Activated gamma-delta T cell (primary cell): Measurements from ENCODE around the gene FAM193A.
A peak's percentile ranks its signal among the peaks of the same experiment; 100 is the strongest.
"Not testable (repeated sequence)": the region's sequence is repeated elsewhere in the genome, so short reads cannot be mapped to it uniquely, and the experiment has no call there.

ENCODE experiments used
- DNase-seq: peaks from one replicate; lab custom pipeline; 2025; lab: John Stamatoyannopoulos, UW
- total RNA-seq, 2 donors: gene quantifications; one replicate each; lab custom pipeline; 2026; lab: John Stamatoyannopoulos, UW

The FAM193A gene, protein sequence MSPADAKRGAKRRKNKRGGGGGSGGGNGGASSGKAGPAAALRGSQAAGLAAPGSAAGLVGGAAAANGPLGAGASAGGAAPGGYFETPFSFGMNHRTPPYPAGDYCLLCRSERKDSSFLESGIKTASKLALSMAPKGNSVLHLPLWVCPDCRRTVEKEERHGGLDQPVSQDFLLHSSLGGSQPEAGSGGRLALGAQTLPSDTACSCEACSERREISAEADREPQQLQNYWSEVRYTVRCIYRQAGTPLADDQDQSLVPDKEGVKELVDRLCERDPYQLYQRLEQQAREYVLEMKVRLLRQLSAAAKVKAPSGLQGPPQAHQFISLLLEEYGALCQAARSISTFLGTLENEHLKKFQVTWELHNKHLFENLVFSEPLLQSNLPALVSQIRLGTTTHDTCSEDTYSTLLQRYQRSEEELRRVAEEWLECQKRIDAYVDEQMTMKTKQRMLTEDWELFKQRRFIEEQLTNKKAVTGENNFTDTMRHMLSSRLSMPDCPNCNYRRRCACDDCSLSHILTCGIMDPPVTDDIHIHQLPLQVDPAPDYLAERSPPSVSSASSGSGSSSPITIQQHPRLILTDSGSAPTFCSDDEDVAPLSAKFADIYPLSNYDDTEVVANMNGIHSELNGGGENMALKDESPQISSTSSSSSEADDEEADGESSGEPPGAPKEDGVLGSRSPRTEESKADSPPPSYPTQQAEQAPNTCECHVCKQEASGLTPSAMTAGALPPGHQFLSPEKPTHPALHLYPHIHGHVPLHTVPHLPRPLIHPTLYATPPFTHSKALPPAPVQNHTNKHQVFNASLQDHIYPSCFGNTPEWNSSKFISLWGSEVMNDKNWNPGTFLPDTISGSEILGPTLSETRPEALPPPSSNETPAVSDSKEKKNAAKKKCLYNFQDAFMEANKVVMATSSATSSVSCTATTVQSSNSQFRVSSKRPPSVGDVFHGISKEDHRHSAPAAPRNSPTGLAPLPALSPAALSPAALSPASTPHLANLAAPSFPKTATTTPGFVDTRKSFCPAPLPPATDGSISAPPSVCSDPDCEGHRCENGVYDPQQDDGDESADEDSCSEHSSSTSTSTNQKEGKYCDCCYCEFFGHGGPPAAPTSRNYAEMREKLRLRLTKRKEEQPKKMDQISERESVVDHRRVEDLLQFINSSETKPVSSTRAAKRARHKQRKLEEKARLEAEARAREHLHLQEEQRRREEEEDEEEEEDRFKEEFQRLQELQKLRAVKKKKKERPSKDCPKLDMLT (N-terminal part only)
- 46.1 to 48.9 reads per million in 2 donors for total RNA-seq

DNA sequence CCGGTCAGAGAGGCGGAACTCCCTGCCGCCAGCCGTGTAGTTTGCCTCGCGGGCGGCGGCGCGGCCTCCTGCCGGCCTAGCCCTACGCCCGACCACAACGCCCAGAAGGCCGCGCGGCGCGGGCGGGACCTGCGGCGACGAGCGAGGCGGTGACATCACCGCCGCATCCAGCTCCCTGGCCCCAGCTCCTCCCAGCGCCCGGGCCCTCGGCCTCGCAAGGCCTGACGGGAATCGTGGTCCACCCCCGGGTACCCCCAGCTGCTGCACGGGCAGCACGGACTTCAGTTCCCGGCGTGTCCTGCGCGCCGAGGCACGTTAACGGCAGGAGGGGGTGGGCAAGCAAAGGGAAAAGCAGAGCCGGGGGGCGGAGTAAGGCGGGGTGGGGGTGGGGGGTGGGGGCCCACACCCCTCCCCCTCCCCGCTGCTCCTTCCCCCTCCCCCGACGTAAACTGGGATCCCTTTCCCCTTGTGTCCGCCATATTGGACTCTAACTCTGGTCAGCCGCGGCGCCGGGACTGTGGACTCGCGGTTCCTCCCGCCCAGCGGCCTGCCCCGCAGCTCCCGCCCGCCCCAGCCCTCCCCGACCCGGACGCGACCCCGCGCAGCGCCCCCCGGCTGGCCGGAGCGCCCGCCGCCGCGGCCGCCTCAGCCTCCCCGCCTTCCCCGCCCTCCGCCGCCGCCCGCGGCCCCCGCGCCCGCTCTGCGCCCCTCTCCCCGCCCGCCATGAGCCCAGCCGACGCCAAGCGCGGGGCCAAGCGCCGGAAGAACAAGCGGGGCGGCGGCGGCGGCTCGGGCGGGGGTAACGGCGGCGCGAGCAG lies at the start of gene FAM193A:
Gene FAM193A, plus strand, starts transcription at position 455 of the 818 bp plus-strand sequence. Its CDS starts 269 bp downstream, at position 724.
- peak; percentile 99 for DNase-seq

DNA sequence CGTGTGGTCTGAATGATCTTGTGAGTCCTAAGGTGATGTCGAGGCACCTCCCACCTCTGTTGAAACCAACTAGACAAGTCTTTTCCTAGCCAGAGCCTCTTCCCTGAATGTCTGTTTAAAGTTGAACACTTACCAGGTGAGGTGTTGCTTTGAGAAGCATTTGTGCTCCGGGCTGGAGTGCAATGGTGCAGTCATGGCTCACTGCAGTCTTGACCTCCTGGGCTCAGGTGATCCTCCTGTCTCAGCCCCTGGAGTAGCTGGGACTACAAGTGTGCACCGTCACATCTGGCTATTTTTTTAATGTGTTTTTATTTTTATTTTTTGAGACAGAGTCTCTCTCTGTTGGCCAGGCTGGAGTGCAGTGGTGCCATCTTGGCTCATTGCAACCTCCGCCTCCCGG lies 49.5 kb upstream of the FAM193A start:
- no peak for DNase-seq

DNA sequence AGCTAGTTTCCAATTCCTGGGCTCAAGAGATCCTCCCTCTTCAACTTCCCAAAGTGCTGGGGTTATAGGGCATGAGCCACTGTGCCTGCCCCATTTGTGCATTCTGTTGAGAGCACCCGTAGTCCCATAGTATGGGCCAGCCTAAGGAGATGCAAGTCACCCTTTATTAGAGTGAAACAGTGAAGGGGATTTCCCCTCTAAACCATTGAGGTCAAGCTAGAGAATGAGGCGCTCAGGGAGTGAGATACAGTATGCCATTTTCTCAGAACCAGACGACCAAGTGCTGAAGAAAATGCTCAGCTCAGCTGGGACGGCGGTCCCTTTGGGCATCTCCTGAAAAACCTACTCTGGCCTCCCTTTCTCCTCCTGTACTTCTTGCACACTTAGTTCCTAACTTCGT lies 48.8 kb upstream of the FAM193A start:
- DNase-seq = no peak

DNA sequence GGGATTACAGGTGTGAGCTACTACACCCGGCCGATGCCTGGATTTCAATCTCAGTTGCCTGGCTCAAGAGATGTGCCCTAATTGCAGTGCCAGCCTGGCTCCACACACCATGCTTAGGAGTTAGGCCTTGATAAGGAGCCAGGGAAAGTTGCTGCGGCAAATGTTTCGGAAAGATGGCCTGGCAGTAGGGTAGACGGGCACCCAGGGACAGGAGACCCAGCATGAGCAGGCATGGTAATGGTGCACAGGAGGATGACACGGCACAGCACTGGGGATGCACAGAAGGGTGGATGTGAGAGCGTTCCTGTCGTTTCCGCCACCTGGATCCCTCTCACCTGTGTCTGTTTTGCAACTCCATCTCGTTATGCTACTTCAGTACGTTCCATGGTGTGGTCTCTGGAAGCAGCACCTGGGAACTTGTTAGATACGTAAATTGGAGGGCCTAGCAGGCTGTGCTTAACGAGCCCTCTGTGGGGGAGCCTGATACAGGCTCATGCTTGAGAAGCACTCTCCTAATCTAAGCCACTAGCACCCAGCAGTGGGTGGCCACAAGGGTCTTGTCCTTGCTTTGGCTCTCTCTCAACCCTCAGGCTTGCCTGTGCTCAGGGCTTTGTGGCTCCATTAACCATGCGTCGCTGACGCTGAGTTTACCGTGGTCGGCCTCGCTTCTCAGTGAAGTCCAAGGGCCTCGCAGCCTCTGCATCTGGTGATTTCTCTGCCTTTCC lies 47.2 kb upstream of the FAM193A start:
- no peak for DNase-seq

DNA sequence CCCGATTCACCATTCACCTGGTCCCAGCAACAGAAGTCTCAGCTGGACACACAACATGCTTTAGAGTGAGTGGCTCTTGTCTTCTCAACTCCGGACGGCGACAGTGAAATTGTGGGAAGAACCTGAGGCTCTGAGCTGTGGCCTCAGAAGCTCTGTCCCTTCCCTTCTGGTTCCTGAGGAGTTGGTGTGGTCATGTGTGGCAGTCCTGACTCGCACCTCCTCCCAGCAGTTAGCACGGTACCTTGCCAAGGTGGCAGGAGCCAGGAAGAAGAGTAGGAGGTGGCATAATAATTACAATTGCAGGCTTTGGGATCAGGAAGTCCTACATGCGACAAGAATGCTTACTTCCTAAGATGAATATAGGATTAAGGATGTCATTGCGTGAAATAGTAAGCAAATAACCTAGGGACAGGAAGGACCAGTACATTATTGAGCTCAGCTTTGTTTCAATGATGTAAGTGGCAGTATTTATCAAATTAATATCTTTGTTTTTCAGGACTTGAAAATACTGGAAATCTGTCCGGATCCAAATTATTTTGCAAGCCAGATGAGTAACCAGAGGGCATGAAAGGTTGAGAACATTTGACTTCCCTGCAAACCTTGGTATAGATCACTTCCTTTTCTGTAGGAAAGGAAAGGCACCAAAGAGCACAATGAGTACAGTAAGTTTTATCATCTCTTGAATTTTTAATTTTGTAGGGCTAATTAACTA lies 46.5 kb upstream of the FAM193A start:
- no peak for DNase-seq

DNA sequence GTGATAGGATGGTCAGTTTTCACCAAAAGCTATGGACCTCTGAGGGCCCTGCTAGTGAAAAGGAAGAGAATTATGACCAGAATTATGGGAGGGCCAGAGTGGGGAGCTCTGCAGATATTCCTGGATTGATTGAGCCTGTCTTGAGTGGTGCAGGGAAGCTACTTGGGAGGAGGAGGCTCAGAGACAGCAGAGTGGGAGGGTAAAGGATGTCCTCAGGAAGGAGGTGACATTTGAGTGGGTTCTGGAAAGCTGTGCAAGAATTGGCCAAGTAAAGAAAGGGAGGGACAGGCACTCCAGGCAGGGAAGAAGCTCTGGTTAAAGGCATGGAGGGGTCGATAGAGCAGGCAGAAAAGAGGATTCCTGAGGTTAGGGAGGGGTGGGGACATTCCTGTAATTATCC lies 43.5 kb upstream of the FAM193A start:
- DNase-seq = no peak

DNA sequence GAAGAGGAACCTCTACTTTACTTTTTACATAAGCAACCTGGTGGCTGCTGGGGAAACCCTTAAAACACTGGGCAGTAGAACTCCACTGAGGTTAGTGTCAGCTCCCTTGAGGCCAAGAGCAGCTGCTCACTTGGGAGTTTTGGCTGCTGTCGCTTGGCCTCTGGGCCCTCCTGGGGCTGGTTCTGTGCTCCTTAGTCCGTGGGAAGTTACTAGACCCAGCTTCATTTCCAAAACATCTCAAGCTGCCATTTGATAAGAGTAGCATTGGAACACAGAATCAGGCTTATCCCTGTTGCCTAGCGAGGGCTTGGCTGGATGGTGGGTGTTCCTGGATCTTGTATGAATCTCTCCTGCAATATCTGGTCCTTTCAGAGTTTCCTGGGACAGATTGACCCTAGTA lies 41.5 kb upstream of the FAM193A start:
- no peak for DNase-seq

DNA sequence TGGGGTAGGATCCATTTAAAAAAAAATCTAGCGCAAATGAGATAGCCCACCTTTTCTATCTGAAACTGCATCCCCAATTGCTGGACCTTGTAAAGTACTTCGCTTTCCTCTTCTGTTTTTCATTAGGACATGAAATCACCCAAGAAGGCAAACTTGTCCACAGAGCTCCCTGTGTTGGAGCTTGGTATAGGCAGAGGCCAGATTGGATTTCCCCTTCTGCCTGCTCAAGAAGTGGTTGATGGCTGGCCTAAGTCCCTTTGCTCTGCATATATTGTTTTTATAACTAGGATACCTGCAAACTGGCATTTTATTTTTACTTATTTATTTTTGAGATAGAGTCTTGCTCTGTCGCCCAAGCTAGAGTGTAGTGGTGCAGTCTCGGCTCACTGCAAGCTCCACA lies 39.1 kb upstream of the FAM193A start:
- DNase-seq = no peak

DNA sequence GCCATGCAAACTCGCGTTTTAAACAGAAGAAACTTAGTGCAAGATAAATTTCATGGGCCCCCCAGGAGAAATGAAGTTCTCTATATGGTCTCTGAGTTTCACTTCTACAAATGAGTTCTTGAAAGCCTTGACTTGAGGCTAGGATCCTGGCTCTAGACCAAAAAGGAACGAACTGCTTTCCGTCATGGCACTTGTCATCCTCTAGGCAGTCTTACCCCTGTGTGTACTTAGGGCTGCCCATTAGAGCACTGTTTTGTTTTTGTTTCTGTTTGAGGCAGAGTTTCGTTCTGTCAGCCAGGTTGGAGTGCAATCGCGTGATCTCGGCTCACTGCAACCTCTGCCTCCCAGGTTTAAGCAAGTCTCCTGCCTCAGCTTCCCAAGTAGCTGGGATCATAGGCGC lies 38.5 kb upstream of the FAM193A start:
- no peak for DNase-seq

DNA sequence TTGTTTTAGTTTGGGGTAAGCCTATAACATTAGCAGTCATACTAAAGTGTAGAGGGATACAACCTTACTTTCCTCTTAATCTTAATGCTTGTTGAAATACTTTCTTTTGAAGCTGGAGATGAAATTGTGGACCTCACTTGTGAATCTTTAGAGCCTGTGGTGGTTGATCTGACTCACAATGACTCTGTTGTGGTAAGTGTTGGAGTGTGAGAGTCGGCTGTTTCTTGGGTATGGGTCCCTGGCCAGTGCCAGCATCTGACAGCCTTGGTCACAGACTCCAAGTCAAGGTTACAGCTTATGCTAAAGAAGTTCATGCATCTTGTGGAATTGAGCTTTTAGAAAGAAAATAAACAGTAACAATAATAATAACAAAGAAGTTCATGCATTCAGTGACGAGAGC lies 35.9 kb upstream of the FAM193A start:
- DNase-seq = no peak

DNA sequence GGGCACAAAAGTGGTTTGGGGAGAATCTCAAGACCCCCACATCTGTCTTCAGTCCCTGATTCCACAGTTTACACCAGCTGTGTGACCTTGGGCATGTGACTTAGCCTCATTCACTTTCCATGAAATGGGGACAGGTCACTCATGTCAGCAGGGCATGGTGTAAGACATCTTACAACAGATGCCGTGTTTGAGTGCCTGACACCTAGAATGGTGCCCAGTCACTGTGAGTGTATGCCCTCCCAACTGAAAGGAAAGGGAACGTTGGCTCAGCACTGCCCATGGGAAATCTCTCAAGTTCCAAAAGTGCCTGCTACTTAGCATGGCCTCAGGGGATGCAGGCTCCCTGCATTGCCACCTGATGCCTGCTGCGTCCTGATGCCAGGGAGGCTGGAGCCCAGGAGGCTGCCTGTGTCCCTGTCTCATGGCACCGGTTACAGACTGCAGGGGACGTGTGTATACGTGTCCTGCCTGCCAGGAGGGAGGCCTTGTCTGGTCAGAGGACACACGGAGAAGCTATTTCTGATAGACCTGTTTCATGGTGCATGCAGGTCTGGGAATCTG lies 35.3 kb upstream of the FAM193A start:
- no peak for DNase-seq

DNA sequence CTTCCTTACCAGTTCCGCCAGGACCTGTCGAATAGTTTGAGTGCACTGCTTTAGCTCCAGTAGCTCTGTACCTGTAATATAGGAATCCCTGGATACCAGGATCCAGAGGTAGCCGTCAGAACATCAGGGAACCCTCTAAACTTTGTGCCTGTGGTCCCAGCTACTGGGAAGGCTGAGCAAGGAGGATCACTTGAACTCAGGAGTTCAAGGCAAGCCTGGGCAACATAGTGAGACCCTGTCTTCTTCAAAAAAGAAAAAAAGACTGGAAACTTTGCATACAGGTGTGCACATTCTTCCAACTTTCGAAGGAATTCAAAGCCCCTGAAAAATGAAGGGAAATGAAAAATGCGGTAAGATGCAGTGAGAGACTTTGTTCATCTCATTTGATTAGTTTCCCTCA lies 32.6 kb upstream of the FAM193A start:
- no peak for DNase-seq

DNA sequence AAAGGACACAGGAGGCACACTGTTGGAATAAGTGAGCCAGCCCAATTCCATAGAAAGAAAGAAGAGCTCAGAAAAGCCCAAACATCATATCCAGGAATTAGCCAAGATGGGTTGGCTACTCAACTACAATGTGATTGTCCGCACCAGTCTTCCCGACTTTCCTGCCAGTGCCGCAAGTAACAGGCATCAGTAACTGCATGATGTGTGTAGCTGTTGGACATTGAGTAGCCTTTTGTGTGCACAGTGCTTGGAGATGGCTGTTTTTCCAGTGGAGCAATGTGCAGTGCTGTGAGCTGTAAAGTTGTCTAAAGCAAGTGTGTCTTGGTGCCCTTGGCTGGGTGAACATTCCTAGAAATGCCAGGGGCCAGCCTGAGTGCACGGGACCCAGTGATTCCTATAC lies 29.2 kb upstream of the FAM193A start:
- DNase-seq = no peak

DNA sequence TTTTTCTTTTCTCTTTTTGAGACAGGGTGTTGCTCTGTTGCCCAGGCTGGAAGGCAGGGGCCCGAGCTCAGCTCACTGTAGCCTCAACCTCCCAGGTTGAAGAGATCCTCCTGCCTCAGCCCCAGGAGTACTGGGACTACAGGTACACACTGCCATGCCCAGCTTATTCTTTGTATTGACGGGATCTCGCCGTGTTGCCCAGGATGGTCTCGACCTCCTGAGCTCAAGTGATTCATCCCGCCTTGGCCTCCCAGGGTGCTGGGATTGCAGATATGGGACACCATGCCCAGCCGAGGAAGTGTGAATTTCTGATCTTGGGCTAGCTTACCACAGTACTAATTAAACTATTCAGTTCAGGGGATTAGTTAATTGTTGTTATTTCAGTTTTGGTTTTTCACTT lies 28.6 kb upstream of the FAM193A start:
- no peak for DNase-seq

DNA sequence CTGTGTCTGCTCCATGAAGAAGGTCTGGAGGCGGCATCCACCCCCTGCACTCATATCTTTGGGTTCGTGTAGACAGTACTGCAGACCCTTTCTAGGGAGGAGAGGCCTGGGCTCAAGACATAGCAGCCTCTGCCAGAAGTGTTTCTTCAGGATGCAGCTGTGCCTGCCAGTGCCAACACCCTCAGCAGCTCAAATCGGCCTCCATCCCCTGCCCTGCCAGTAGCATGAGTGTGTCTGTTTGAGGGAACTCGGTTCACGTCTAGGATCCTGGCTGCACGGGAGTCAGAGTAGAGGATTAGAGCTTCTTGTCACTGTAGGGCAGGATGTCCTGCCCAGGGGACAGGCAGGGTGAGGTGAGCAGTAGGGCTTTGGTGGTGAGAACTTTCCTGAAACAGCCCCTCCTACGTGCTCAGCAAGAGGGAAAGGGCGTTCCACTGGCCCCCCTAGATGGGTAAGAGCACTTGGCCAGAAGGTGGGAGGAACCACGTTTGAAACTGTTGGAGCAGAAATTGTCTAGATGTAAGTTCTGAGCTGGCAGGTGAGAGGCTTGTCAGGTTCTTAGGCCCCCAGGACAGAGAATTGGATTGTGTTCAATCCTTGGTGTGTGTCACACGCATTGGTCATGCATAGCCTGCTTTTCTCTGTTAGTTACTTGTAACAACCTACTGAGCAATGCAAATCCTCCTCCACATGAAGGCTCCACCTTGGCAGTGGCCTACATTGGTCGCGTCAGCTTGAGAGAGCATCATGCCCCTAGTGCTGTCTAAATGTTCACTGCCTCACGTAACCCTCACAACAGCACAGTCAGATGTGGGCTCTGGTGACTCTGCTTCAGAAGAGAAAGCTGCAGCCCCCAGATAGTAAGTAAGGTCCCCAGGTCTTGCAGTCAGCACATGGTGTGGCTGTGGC lies 25.8 kb upstream of the FAM193A start:
- no peak for DNase-seq

DNA sequence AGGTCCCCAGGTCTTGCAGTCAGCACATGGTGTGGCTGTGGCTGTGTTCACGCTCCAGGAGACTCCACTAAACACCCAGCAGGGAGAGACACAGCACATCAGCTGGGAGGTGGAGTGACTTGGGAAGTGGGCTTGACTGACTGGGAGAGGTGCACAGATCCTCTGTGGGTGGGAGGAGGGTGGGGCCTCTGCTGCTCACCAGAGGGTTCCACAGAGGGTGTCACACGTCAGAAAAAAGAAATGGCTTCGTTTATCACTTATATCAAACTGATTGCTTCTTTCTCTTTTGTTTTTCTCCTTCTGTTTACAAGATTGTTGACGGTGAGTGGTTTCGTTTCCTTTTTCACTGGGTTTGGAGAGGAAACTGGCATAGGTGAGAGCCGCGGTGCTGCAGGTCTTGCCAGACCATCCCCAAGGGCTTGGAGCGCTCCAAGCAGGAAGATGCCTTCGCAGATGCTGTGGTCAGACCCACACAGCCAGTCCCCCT lies 24.8 kb upstream of the FAM193A start:
- no peak for DNase-seq

DNA sequence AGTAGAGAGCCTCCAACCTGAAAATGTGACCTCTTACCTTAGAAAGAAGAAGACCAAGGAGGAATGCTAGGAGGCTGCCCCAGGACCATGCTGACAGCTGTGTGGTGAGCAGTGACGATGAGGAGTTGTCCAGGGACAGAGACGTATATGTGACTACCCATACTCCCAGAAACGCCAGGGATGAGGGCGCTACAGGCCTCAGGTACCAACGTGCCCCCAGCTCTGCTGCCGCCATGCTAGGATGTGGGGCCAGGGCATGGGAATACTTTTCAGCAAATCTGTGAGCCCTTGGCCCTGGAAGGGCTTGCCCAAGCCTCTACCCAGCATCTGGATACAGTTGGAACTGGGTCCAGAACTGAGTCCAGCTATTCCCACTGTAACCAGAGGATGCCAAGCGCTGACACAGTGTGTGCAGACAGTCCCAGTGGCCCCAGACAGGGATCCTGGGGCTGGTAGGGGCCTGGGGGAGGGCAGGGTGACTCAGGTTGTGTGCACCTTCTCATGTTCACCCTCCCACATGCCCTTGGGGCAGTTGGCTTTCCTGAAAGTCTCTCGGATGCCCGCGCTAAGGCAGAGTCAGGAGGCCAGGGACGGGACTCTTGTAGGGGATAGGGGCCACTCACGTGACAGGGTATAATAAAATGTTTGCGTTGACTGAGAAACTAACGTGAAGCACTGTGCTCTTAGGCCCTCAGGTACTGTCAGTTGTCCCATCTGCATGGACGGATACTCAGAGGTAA lies 23.9 kb upstream of the FAM193A start:
- DNase-seq = no peak

DNA sequence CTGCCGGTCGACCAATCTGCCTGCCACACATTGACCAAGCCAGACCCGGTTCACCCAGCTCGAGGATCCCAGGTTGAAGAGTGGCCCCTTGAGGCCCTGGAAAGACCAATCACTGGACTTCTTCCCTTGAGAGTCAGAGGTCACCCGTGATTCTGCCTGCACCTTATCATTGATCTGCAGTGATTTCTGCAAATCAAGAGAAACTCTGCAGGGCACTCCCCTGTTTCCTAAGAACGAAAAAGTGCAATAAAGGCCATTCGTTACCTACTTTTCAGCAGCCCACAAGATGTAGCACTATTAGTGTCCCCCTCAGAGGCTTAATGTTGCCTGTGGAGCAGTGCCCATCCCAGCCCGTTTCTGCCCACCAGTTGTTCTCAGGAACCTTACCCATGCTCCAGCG lies 22.3 kb upstream of the FAM193A start:
- not testable (repeated sequence) for DNase-seq
